H1 (cell line): ENCODE data around the gene INPP5F. TPM values are rescaled to one million over a fixed set of nuclear protein-coding genes. Genes with fewer than 3 reads are reported as not detected.

Experiments
- CTCF ChIA-PET: fragments of 300-600 bp; sonication (Branson Sonifier 250); formaldehyde crosslinking; loops from one replicate; lab custom pipeline; 2021; ENCODE audit not compliant: partially characterized antibody; lab: Charles Lee
- POLR2A ChIA-PET: fragments of 300-600 bp; sonication (Branson Sonifier 250); formaldehyde crosslinking; loops from one replicate; lab custom pipeline; 2021; ENCODE audit warnings: inconsistent platforms; ENCODE audit not compliant: partially characterized antibody; lab: Charles Lee
- DNase-seq, 2 experiments: peaks; one replicate each; pipeline versions ENCODE4 v3.0.0 to v3.0.0-alpha.2; 2010 to 2022; ENCODE audit warnings: low spot score in 2 of 2, low read depth in 1 of 2, mixed read lengths in 1 of 2
- FAIRE-seq: peaks from 2 replicates; lab custom pipeline; 2011; peaks lifted over from hg19 to GRCh38; lab: Jason Lieb, UNC
- H2AFZ ChIP-seq: 2 replicates; pipeline ENCODE4 v1.8.1; 2012; ENCODE audit warnings: low read length, inconsistent platforms
- H2AK5ac ChIP-seq: 2 replicates; pipeline ENCODE4 v1.6.1; 2013; ENCODE audit warnings: low read depth, low read length
- H2BK120ac ChIP-seq: replicated peaks from 2 replicates; pipeline ENCODE3; 2013; ENCODE audit warnings: low read depth, low read length, inconsistent platforms
- H2BK12ac ChIP-seq: 2 replicates; pipeline ENCODE4 v1.6.1; 2013; ENCODE audit warnings: low read depth, low read length
- H2BK15ac ChIP-seq: 2 replicates; pipeline ENCODE4 v1.6.1; 2013; ENCODE audit warnings: low read length
- H2BK20ac ChIP-seq: 2 replicates; pipeline ENCODE4 v1.6.1; 2013; ENCODE audit warnings: low read length
- H2BK5ac ChIP-seq: 2 replicates; pipeline ENCODE4 v1.6.1; 2013; ENCODE audit warnings: low read depth, low read length
- H3K14ac ChIP-seq: 2 replicates; pipeline ENCODE4 v1.6.1; 2013; ENCODE audit warnings: inconsistent platforms; ENCODE audit not compliant: insufficient read length
- H3K18ac ChIP-seq: 2 replicates; pipeline ENCODE4 v1.6.1; 2013; ENCODE audit warnings: low read length; ENCODE audit errors: extremely low read depth
- H3K23ac ChIP-seq: 2 replicates; pipeline ENCODE4 v1.6.1; 2013; ENCODE audit warnings: inconsistent platforms; ENCODE audit not compliant: insufficient read length
- H3K23me2 ChIP-seq: 2 replicates; pipeline ENCODE4 v1.6.1; 2013; ENCODE audit warnings: low read depth, low read length
- H3K27ac ChIP-seq: 2 replicates; pipeline ENCODE4 v1.6.1; 2011; ENCODE audit warnings: low read depth, low read length, inconsistent platforms
- H3K27me3 ChIP-seq, 4 experiments: replicated peaks in 1 of 4; 1 replicate in 1 of 4; 2 replicates in 3 of 4; pipeline versions ENCODE4 v1.6.1 to v1.8.1; 2011 to 2013; ENCODE audit warnings: low read length in 3 of 4, mild to moderate bottlenecking in 3 of 4, inconsistent platforms in 2 of 4, mixed read lengths in 2 of 4, moderate library complexity in 1 of 4; ENCODE audit not compliant: control insufficient read depth in 3 of 4, insufficient read depth in 3 of 4; ENCODE audit errors: extremely low read depth in 1 of 4
- H3K36me3 ChIP-seq, 4 experiments: 2 replicates each; pipeline versions ENCODE4 v1.6.1 to v1.8.1; 2011 to 2013; ENCODE audit warnings: mild to moderate bottlenecking in 4 of 4, low read length in 3 of 4, moderate library complexity in 2 of 4, control low read depth in 1 of 4, inconsistent platforms in 1 of 4; ENCODE audit not compliant: insufficient read depth in 4 of 4, control insufficient read depth in 2 of 4
- H3K4ac ChIP-seq: replicated peaks from 2 replicates; pipeline ENCODE3; 2013; ENCODE audit warnings: low read length, low read depth, mixed read lengths, inconsistent platforms; ENCODE audit not compliant: insufficient read length
- H3K4me1 ChIP-seq, 4 experiments: replicated peaks in 1 of 4; 1 replicate in 1 of 4; 2 replicates in 3 of 4; pipeline versions ENCODE4 v1.6.1 to v1.8.1; 2011 to 2013; ENCODE audit warnings: low read length in 3 of 4, inconsistent platforms in 2 of 4, mixed read lengths in 1 of 4; ENCODE audit not compliant: insufficient read depth in 4 of 4, control insufficient read depth in 3 of 4
- H3K4me2 ChIP-seq, 2 experiments: 2 replicates each; pipeline versions ENCODE4 v1.6.1 to v1.8.1; 2011 to 2013; ENCODE audit warnings: low read depth in 2 of 2, low read length in 2 of 2, control low read depth in 1 of 2, inconsistent platforms in 1 of 2, mild to moderate bottlenecking in 1 of 2; ENCODE audit not compliant: insufficient read depth in 1 of 2
- H3K4me3 ChIP-seq, 4 experiments: fragments of 200-600, 300-600 bp in 1 of 4; sonication (generic), shearing (Covaris generic), sonication (Bioruptor Twin) in 1 of 4; 2 replicates each; pipeline versions ENCODE4 v1.5.1 to v1.8.1; 2011 to 2016; ENCODE audit warnings: low read length in 4 of 4, low read depth in 3 of 4, control low read depth in 2 of 4, inconsistent platforms in 2 of 4, mild to moderate bottlenecking in 2 of 4, mixed read lengths in 1 of 4, moderate library complexity in 1 of 4; ENCODE audit not compliant: insufficient read depth in 2 of 4; ENCODE audit errors: extremely low read depth in 1 of 4
- H3K56ac ChIP-seq: replicated peaks from 2 replicates; pipeline ENCODE3; 2013; ENCODE audit warnings: low read depth, mild to moderate bottlenecking, mixed read lengths, low read length, inconsistent platforms; ENCODE audit not compliant: insufficient read length
- H3K79me1 ChIP-seq: 2 replicates; pipeline ENCODE4 v1.6.1; 2013; ENCODE audit warnings: low read depth, low read length, control low read depth
- H3K79me2 ChIP-seq, 2 experiments: 2 replicates each; pipeline versions ENCODE4 v1.6.1 to v1.8.1; 2012 to 2013; ENCODE audit warnings: low read length in 2 of 2, mild to moderate bottlenecking in 2 of 2, inconsistent platforms in 1 of 2; ENCODE audit not compliant: insufficient read depth in 2 of 2, control insufficient read depth in 1 of 2
- H3K9ac ChIP-seq, 4 experiments: replicated peaks in 1 of 4; 1 replicate in 1 of 4; 2 replicates in 3 of 4; pipeline versions ENCODE4 v1.6.1 to v1.8.1; 2011 to 2013; ENCODE audit warnings: low read depth in 3 of 4, low read length in 3 of 4, control low read depth in 2 of 4, mild to moderate bottlenecking in 2 of 4, moderate library complexity in 2 of 4, inconsistent platforms in 1 of 4; ENCODE audit errors: extremely low read depth in 1 of 4
- H3K9me3 ChIP-seq, 2 experiments: 2 replicates each; pipeline versions ENCODE4 v1.6.1 to v1.8.1; 2012 to 2013; ENCODE audit warnings: mild to moderate bottlenecking in 2 of 2, moderate library complexity in 2 of 2, control low read depth in 1 of 2, inconsistent platforms in 1 of 2, low read depth in 1 of 2, low read length in 1 of 2, mixed read lengths in 1 of 2; ENCODE audit not compliant: insufficient read depth in 2 of 2
- H4K20me1 ChIP-seq, 2 experiments: replicated peaks in 1 of 2; 2 replicates each; pipeline versions ENCODE3 to v1.8.1; 2011 to 2013; ENCODE audit warnings: inconsistent platforms in 2 of 2, low read length in 2 of 2, mild to moderate bottlenecking in 1 of 2; ENCODE audit not compliant: insufficient read depth in 2 of 2, control insufficient read depth in 1 of 2
- H4K5ac ChIP-seq: 2 replicates; pipeline ENCODE4 v1.6.1; 2013; ENCODE audit warnings: low read length, low read depth, mixed read lengths, inconsistent platforms; ENCODE audit not compliant: insufficient read length
- H4K8ac ChIP-seq: 2 replicates; pipeline ENCODE4 v1.8.0; 2013; ENCODE audit warnings: mild to moderate bottlenecking, moderate library complexity, low read length, inconsistent platforms; ENCODE audit not compliant: insufficient read depth; ENCODE audit errors: extremely low read depth
- H4K91ac ChIP-seq: replicated peaks from 2 replicates; pipeline ENCODE3; 2013; ENCODE audit warnings: low read length, mixed read lengths, inconsistent platforms; ENCODE audit not compliant: insufficient read length
- CBX8 ChIP-seq: fragments of 300-800, 300-1000 bp; sonication (generic); IDR thresholded peaks from 2 replicates; pipeline ENCODE4 v1.7.1; 2016; ENCODE audit warnings: low read depth, low read length, borderline replicate concordance
- GABPA ChIP-seq: IDR thresholded peaks from 2 replicates; pipeline ENCODE4 v1.6.1; 2011; ENCODE audit warnings: mild to moderate bottlenecking, low read length, moderate library complexity, borderline replicate concordance; ENCODE audit not compliant: insufficient read depth
- NANOG ChIP-seq: IDR thresholded peaks from 2 replicates; pipeline ENCODE4 v1.6.1; 2011; ENCODE audit warnings: low read length, low read depth, mild to moderate bottlenecking, inconsistent platforms; ENCODE audit not compliant: insufficient read depth, poor library complexity, severe bottlenecking
- RAD21 ChIP-seq, 2 experiments: IDR thresholded peaks in 1 of 2; conservative IDR thresholded peaks in 1 of 2; 2 replicates each; pipeline ENCODE4 v1.6.1; 2011; ENCODE audit warnings: low read depth in 2 of 2, low read length in 2 of 2, improper control_type of control experiment in 1 of 2, inconsistent platforms in 1 of 2, mild to moderate bottlenecking in 1 of 2, moderate library complexity in 1 of 2
- RNF2 ChIP-seq: fragments of 200-900, 300-1000 bp; sonication (generic); IDR thresholded peaks from 2 replicates; pipeline ENCODE4 v1.7.1; 2016; ENCODE audit warnings: borderline replicate concordance, low read depth, mild to moderate bottlenecking, antibody characterized with exemption, low read length; ENCODE audit not compliant: poor library complexity, severe bottlenecking; ENCODE audit errors: missing control alignments
- SRF ChIP-seq: IDR thresholded peaks from 2 replicates; pipeline ENCODE4 v1.6.1; 2011; ENCODE audit warnings: mild to moderate bottlenecking, low read depth, low read length, moderate library complexity
- TBP ChIP-seq: IDR thresholded peaks from 2 replicates; pipeline ENCODE4 v1.6.1; 2011; ENCODE audit warnings: low read depth, low read length, improper control_type of control experiment
- WGBS, 2 experiments: shearing (Covaris generic) in 1 of 2; methylation state at CpG; one replicate each; pipeline versions ENCODE4 v1.1.6 to v1.1.7; 2013 to 2015; ENCODE audit warnings: low lambda C conversion rate in 2 of 2, mixed read lengths in 2 of 2, inconsistent platforms in 1 of 2, low coverage in 1 of 2, missing lambda C conversion rate in 1 of 2; ENCODE audit not compliant: insufficient replicate concordance in 2 of 2, insufficient coverage in 1 of 2, insufficient read length in 1 of 2; ENCODE audit errors: extremely low coverage in 1 of 2, missing lambda C conversion rate in 1 of 2; 5-methylcytosine and 5-hydroxymethylcytosine counted together
- polyA plus RNA-seq, 7 experiments: library from polyadenylated mRNA; depleted of rRNA in 3 of 7; stranded (reverse) in 5 of 7; unstranded in 2 of 7; fragments of >200 nt in 5 of 7; fragments of 200-250 nt in 2 of 7; gene quantifications; 1 replicate in 5 of 7; 2 replicates in 1 of 7; 4 replicates in 1 of 7; pipeline versions ENCODE4 v1.2.1 to v1.2.3, GENCODE V29; 2011 to 2013; ENCODE audit warnings: missing spikeins in 2 of 7, mixed read lengths in 2 of 7
- total RNA-seq: library from RNA; stranded (reverse); fragmentation: NEBNext Ultra II Directional; extraction: Animal tissue kit (Norgen Biotek cat#: 25700); gene quantifications from 2 replicates; pipeline ENCODE4 v1.2.1, GENCODE V29; 2021
- TF ChIP-seq, protein P1 (sequence below), 3 experiments: IDR thresholded peaks; 1 replicate in 2 of 3; 2 replicates in 1 of 3; pipeline versions ENCODE4 v1.5.1 to v1.6.1; 2011; ENCODE audit warnings: low read length in 3 of 3, mild to moderate bottlenecking in 3 of 3, inconsistent platforms in 2 of 3, low read depth in 1 of 3, moderate library complexity in 1 of 3; ENCODE audit not compliant: insufficient read depth in 1 of 3; ENCODE audit errors: control extremely low read depth in 1 of 3

Gene INPP5F
- total and polyA plus RNA-seq, 2 of the 8 experiments (the other 6 are each of a cell fraction or from before 2014, with no cell fraction given) = 50.1 to 101 TPM

DNA sequence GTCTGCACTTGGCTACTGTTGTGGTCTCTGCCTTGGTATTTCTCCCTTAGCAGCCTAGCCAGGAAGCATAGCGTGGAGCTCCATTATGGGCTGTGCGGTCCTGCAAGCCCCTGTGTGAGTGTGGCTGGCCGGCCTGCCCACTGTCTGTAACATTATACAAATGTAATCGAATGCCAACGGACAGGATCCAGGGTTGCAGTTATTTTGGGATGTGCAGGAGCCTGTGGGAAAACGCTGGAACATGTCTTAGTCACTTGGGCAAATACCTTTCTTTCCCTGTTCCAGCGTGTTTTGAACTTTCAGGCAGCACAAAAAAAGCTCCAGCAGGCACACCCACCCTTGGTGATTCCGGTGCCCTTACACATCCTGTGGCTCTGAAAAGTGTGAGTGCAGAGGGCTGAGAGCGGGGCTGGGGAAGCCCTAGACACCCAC is 45.2 kb upstream of the INPP5F start:
- H3K79me1 ChIP-seq = no peaks in the 10 kb centered on the region; the same call in 1 of the 2 replicates
- peaks cover 0 to 9% (median 4%) of the 10 kb centered on the region in 4 experiments; a peak in 3 of 8 replicates for H3K36me3 ChIP-seq
- H3K14ac ChIP-seq = no peak overlapping the region
- no peaks in the 10 kb centered on the region for H4K20me1 ChIP-seq
- H3K4me1 ChIP-seq = no peaks in the 10 kb centered on the region
- H3K79me2 ChIP-seq = no peaks in the 10 kb centered on the region
- no peak overlapping the region for H3K9ac ChIP-seq
- no peak overlapping the region for H2BK120ac ChIP-seq
- peak overlapping the region; percentile 11; the same call in 1 of the 2 replicates for H2BK15ac ChIP-seq
- no peak overlapping the region for H3K4me2 ChIP-seq
- ChIA-PET POLR2A (no interaction called here), CTCF (interaction anchor here (0.7 to 1.2 kb wide), 3 partner anchors 69 to 73 kb away, joined by 3 to 4 read pairs (median 3); no protein-coding TSS in a partner anchor)
- DNase-seq = no peak
- H3K23me2 ChIP-seq = no peaks in the 10 kb centered on the region
- H4K8ac ChIP-seq = no peak overlapping the region
- H4K5ac ChIP-seq = no peak overlapping the region
- H3K4me3 ChIP-seq = no peak overlapping the region
- H3K27me3 ChIP-seq = no peaks in the 10 kb centered on the region
- no peak overlapping the region for H4K91ac ChIP-seq
- no peak overlapping the region for H2BK12ac ChIP-seq
- 88% methylated on average over 9 of the region's 9 CpGs; no CpG with 5 or more reads in 1 of the 2 experiments for WGBS, 2 experiments
- no peak overlapping the region for H3K4ac ChIP-seq
- H3K27ac ChIP-seq = no peak overlapping the region
- H2AFZ ChIP-seq = no peak overlapping the region
- TF ChIP-seq TBP = no peak
- TF ChIP-seq NANOG = no peak
- no peak for TF ChIP-seq RAD21 (IDR thresholded peaks at IDR 0.05 in 1 of 2, conservative IDR thresholded peaks at IDR 0.05 in 1 of 2; ENCODE audit: low read depth in 2 of 2, low read length in 2 of 2)
- TF ChIP-seq CBX8 = no peak
- TF ChIP-seq RNF2 = no peak
- TF ChIP-seq, protein P1, sequence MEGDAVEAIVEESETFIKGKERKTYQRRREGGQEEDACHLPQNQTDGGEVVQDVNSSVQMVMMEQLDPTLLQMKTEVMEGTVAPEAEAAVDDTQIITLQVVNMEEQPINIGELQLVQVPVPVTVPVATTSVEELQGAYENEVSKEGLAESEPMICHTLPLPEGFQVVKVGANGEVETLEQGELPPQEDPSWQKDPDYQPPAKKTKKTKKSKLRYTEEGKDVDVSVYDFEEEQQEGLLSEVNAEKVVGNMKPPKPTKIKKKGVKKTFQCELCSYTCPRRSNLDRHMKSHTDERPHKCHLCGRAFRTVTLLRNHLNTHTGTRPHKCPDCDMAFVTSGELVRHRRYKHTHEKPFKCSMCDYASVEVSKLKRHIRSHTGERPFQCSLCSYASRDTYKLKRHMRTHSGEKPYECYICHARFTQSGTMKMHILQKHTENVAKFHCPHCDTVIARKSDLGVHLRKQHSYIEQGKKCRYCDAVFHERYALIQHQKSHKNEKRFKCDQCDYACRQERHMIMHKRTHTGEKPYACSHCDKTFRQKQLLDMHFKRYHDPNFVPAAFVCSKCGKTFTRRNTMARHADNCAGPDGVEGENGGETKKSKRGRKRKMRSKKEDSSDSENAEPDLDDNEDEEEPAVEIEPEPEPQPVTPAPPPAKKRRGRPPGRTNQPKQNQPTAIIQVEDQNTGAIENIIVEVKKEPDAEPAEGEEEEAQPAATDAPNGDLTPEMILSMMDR (IDR thresholded peaks at IDR 0.05; ENCODE audit: control extremely low read depth in 1 of 3, insufficient read depth in 1 of 3, low read depth in 1 of 3, low read length in 3 of 3) = no peak
- no peak for TF ChIP-seq GABPA
- TF ChIP-seq SRF = no peak
- H3K9me3 ChIP-seq = no peaks in the 10 kb centered on the region; a peak in 2 of 4 replicates
- FAIRE-seq = no peak
- no peak overlapping the region for H3K23ac ChIP-seq
- no peak overlapping the region for H2BK20ac ChIP-seq
- H2BK5ac ChIP-seq = no peak overlapping the region
- H3K18ac ChIP-seq = no peak overlapping the region
- H3K56ac ChIP-seq = no peak overlapping the region
- no peak overlapping the region for H2AK5ac ChIP-seq
